22Rv1 (cell line): ENCODE data around the gene SLC6A1.

ENCODE experiments used
- CTCF ChIP-seq: fragments of 450-650 bp; IDR thresholded peaks from 2 replicates; pipeline ENCODE4 v1.5.1; 2017; ENCODE audit warnings: mild to moderate bottlenecking
- ZFX ChIP-seq: fragments of 450-650 bp; IDR thresholded peaks from 2 replicates; pipeline ENCODE4 v1.6.1; 2017; ENCODE audit warnings: antibody characterized with exemption, borderline replicate concordance

- no peak for TF ChIP-seq CTCF
- no peak for TF ChIP-seq ZFX
Measured at GRCh38 chr3:10995871-10996270, 3.3 kb downstream of the SLC6A1 start.
